NCI-H2227 (cell line): ENCODE data around the gene SELENOP.
"Not testable (repeated sequence)": the region's sequence is repeated elsewhere in the genome, so short reads cannot be mapped to it uniquely, and the experiment has no call there.

Source experiments
- DNase-seq: peaks from one replicate; lab custom pipeline; 2025; ENCODE audit not compliant: unreplicated experiment; lab: John Stamatoyannopoulos, UW

Gene SELENOP

GRCh38 chr5:42811591-42812446, at the start of gene SELENOP:
Gene SELENOP (minus strand): TSS chr5:42811892. CDS start chr5:42808353, 3,539 bp downstream.
- DNase-seq, result peak; percentile 29

- no peak for DNase-seq
Measured at GRCh38 chr5:42858687-42859086, 47.0 kb upstream of the SELENOP start.

- DNase-seq, result no peak
Measured at GRCh38 chr5:42858031-42858643, 46.4 kb upstream of the SELENOP start.

- DNase-seq, result no peak
Measured at GRCh38 chr5:42855811-42856210, 44.1 kb upstream of the SELENOP start.

GRCh38 chr5:42855386-42855785, 43.7 kb upstream of the SELENOP start:
- no peak for DNase-seq

GRCh38 chr5:42854795-42855194, 43.1 kb upstream of the SELENOP start:
- no peak for DNase-seq

GRCh38 chr5:42852826-42853225, 41.1 kb upstream of the SELENOP start:
- no peak for DNase-seq

GRCh38 chr5:42851481-42851880, 39.8 kb upstream of the SELENOP start:
- DNase-seq, result no peak

- DNase-seq, result no peak
Measured at GRCh38 chr5:42848545-42848944, 36.9 kb upstream of the SELENOP start.

GRCh38 chr5:42844408-42844807, 32.7 kb upstream of the SELENOP start:
- not testable (repeated sequence) for DNase-seq

- DNase-seq, result no peak
Measured at GRCh38 chr5:42843675-42844292, 32.1 kb upstream of the SELENOP start.

- DNase-seq, result no peak
Measured at GRCh38 chr5:42842921-42843641, 31.4 kb upstream of the SELENOP start.

GRCh38 chr5:42840842-42841567, 29.3 kb upstream of the SELENOP start:
- no peak for DNase-seq

- no peak for DNase-seq
Measured at GRCh38 chr5:42840269-42840668, 28.6 kb upstream of the SELENOP start.

- DNase-seq, result no peak
Measured at GRCh38 chr5:42839196-42839595, 27.5 kb upstream of the SELENOP start.

- no peak for DNase-seq
Measured at GRCh38 chr5:42837601-42838000, 25.9 kb upstream of the SELENOP start.

- no peak for DNase-seq
Measured at GRCh38 chr5:42836070-42836769, 24.5 kb upstream of the SELENOP start.

GRCh38 chr5:42832060-42832459, 20.4 kb upstream of the SELENOP start:
- DNase-seq, result no peak

- DNase-seq, result no peak
Measured at GRCh38 chr5:42830924-42831323, 19.2 kb upstream of the SELENOP start.

- DNase-seq, result no peak
Measured at GRCh38 chr5:42828671-42829070, 17.0 kb upstream of the SELENOP start.
